DND-41 (cell line): ENCODE results near the gene BEND3.

Experiments used
- ATAC-seq: fragments of 200-7000 bp; cut with Tn5 transposase; 3 replicates; pipeline ENCODE4 v1.9.1; 2021; ENCODE audit warnings: low read depth; ENCODE audit not compliant: insufficient read depth
- DNase-seq: peaks from one replicate; pipeline ENCODE4 v3.0.0-alpha.2; 2020
- H2AFZ ChIP-seq: 2 replicates; pipeline ENCODE4 v1.6.0; 2012; ENCODE audit warnings: low read depth, low read length
- H3K27ac ChIP-seq: 2 replicates; pipeline ENCODE4 v1.5.1; 2012; ENCODE audit warnings: low read length, inconsistent platforms
- H3K27me3 ChIP-seq: fragments of 200-600 bp; sonication (generic); 2 replicates; pipeline ENCODE4 v1.6.0; 2012; ENCODE audit warnings: low read length, mild to moderate bottlenecking, inconsistent platforms; ENCODE audit not compliant: insufficient read depth, poor library complexity
- H3K36me3 ChIP-seq: 2 replicates; pipeline ENCODE4 v1.5.1; 2012; ENCODE audit warnings: low read length, inconsistent platforms; ENCODE audit not compliant: insufficient read depth
- H3K4me1 ChIP-seq: 2 replicates; pipeline ENCODE4 v1.5.1; 2012; ENCODE audit warnings: mild to moderate bottlenecking, low read length; ENCODE audit not compliant: insufficient read depth
- H3K4me2 ChIP-seq: 2 replicates; pipeline ENCODE4 v1.6.0; 2012; ENCODE audit warnings: mild to moderate bottlenecking, moderate library complexity, low read length, inconsistent platforms; ENCODE audit not compliant: insufficient read depth
- H3K4me3 ChIP-seq, 2 experiments: fragments of 200-600 bp in 1 of 2; shearing (Covaris generic) in 1 of 2; 2 replicates each; pipeline ENCODE4 v1.5.1; 2012 to 2016; ENCODE audit warnings: inconsistent platforms in 2 of 2, low read length in 2 of 2, mild to moderate bottlenecking in 2 of 2, low read depth in 1 of 2, moderate library complexity in 1 of 2
- H3K79me2 ChIP-seq: 2 replicates; pipeline ENCODE4 v1.6.0; 2012; ENCODE audit warnings: low read length, inconsistent platforms; ENCODE audit not compliant: insufficient read depth
- H3K9ac ChIP-seq: 2 replicates; pipeline ENCODE4 v1.6.0; 2012; ENCODE audit warnings: low read depth, mild to moderate bottlenecking, inconsistent platforms, low read length, moderate library complexity
- H3K9me3 ChIP-seq: 2 replicates; pipeline ENCODE4 v1.5.1; 2012; ENCODE audit warnings: low read length, moderate library complexity, mild to moderate bottlenecking, inconsistent platforms; ENCODE audit not compliant: insufficient read depth, severe bottlenecking
- H4K20me1 ChIP-seq: 2 replicates; pipeline ENCODE4 v1.6.0; 2012; ENCODE audit warnings: low read length; ENCODE audit not compliant: insufficient read depth
- CTCF ChIP-seq: IDR thresholded peaks from 2 replicates; pipeline ENCODE4 v1.5.1; 2012; ENCODE audit warnings: borderline replicate concordance, low read length, moderate library complexity, mild to moderate bottlenecking; ENCODE audit not compliant: poor library complexity, severe bottlenecking; ENCODE audit errors: extremely low read depth
- EZH2 ChIP-seq: IDR thresholded peaks from 3 replicates; pipeline ENCODE4 v1.6.1; 2012; ENCODE audit warnings: borderline replicate concordance, low read depth, mild to moderate bottlenecking, moderate library complexity, low read length, inconsistent platforms; ENCODE audit not compliant: severe bottlenecking

The BEND3 gene

GRCh38 chr6:107069631-107070548 is 45.4 kb downstream of the BEND3 start:
- Histone ChIP-seq H3K4me1 (peaks cover 10% of the 10 kb centered on the region), H3K9me3 (no peaks in the 10 kb centered on the region), H3K4me3 (no peak overlapping the region), H4K20me1 (peaks cover 3% of the 10 kb centered on the region; the same call in 1 of the 2 replicates), H3K36me3 (peaks cover 61% of the 10 kb centered on the region), H2AFZ (no peak overlapping the region), H3K79me2 (no peaks in the 10 kb centered on the region), H3K9ac (no peak overlapping the region), H3K27ac (no peak overlapping the region), H3K4me2 (no peak overlapping the region), H3K27me3 (no peaks in the 10 kb centered on the region)
- TF ChIP-seq CTCF: no peak
- TF ChIP-seq EZH2: no peak
- no peak for DNase-seq
- ATAC-seq: no peak

GRCh38 chr6:107068691-107069630 is 46.4 kb downstream of the BEND3 start:
- Histone ChIP-seq H3K4me3 (no peak overlapping the region), H3K36me3 (peaks cover 61% of the 10 kb centered on the region), H3K9me3 (no peaks in the 10 kb centered on the region), H3K79me2 (no peaks in the 10 kb centered on the region), H3K4me1 (peaks cover 19% of the 10 kb centered on the region), H2AFZ (no peak overlapping the region), H3K27me3 (no peaks in the 10 kb centered on the region), H3K4me2 (no peak overlapping the region), H4K20me1 (peaks cover 3% of the 10 kb centered on the region; the same call in 1 of the 2 replicates), H3K9ac (no peak overlapping the region), H3K27ac (no peak overlapping the region)
- no peak for ATAC-seq
- DNase-seq: no peak
- TF ChIP-seq EZH2 (no peak), CTCF (no peak)

- Histone ChIP-seq H3K27me3 (no peaks in the 10 kb centered on the region), H3K36me3 (peaks cover 52% of the 10 kb centered on the region), H3K79me2 (no peaks in the 10 kb centered on the region), H3K4me1 (peaks cover 32% of the 10 kb centered on the region), H3K4me3 (no peak overlapping the region), H3K4me2 (no peak overlapping the region), H2AFZ (no peak overlapping the region), H4K20me1 (peaks cover 3% of the 10 kb centered on the region; the same call in 1 of the 2 replicates), H3K27ac (peak overlapping the region; percentile 41; the same call in 1 of the 2 replicates), H3K9me3 (no peaks in the 10 kb centered on the region), H3K9ac (no peak overlapping the region)
- ATAC-seq (no peak), DNase-seq (no peak)
- no peak for TF ChIP-seq CTCF
These were observed 48.3 kb downstream of the BEND3 start for GRCh38 chr6:107066697-107067659.
